ENCODE data around the gene OLIG2.

The OLIG2 gene

GRCh38 chr21:33018707-33019465 is 6.8 kb upstream of the OLIG2 start:
- no peak for DNase-seq (ENCODE audit: low read depth, low spot score)
- no peak overlapping the region for H3K4me3 ChIP-seq (ENCODE audit: low read length)

- no peak for DNase-seq (ENCODE audit: low read depth, low spot score)
- H3K4me3 ChIP-seq (ENCODE audit: low read length): no peak overlapping the region
Measured at GRCh38 chr21:33019516-33019884, 6.2 kb upstream of the OLIG2 start.

- DNase-seq (ENCODE audit: low read depth, low spot score): no peak
- H3K4me3 ChIP-seq (ENCODE audit: low read length): no peak overlapping the region
Measured at GRCh38 chr21:33019885-33020557, 5.7 kb upstream of the OLIG2 start.

- H3K4me3 ChIP-seq (ENCODE audit: low read length): no peak overlapping the region
Measured at GRCh38 chr21:33020558-33021100, 5.1 kb upstream of the OLIG2 start.

GRCh38 chr21:33021150-33021549 is 4.6 kb upstream of the OLIG2 start:
- DNase-seq (ENCODE audit: low read depth, low spot score): no peak
- H3K4me3 ChIP-seq (ENCODE audit: low read length): no peak overlapping the region

More at GRCh38 chr21:33020558-33021100, 5.1 kb upstream of the OLIG2 start:
- no peak for DNase-seq (ENCODE audit: low read depth, low spot score)

- no peak for DNase-seq (ENCODE audit: low read depth, low spot score)
- H3K4me3 ChIP-seq (ENCODE audit: low read length): no peak overlapping the region
Measured at GRCh38 chr21:33021667-33022066, 4.1 kb upstream of the OLIG2 start.

- H3K4me3 ChIP-seq (ENCODE audit: low read length): no peak overlapping the region
- no peak for DNase-seq (ENCODE audit: low read depth, low spot score)
Measured at GRCh38 chr21:33022489-33022827, 3.3 kb upstream of the OLIG2 start.

- H3K4me3 ChIP-seq (ENCODE audit: low read length): no peak overlapping the region
- no peak for DNase-seq (ENCODE audit: low read depth, low spot score)
Measured at GRCh38 chr21:33022828-33023573, 2.7 kb upstream of the OLIG2 start.

GRCh38 chr21:33023574-33024200 is 2.0 kb upstream of the OLIG2 start:
- H3K4me3 ChIP-seq (ENCODE audit: low read length): no peak overlapping the region
- DNase-seq (ENCODE audit: low read depth, low spot score): no peak

- DNase-seq (ENCODE audit: low read depth, low spot score): no peak
- no peak overlapping the region for H3K4me3 ChIP-seq (ENCODE audit: low read length)
Measured at GRCh38 chr21:33024201-33025103, 1.3 kb upstream of the OLIG2 start.

GRCh38 chr21:33025106-33025488 is 638 bp upstream of the OLIG2 start:
- DNase-seq (ENCODE audit: low read depth, low spot score): no peak
- no peak overlapping the region for H3K4me3 ChIP-seq (ENCODE audit: low read length)

GRCh38 chr21:33026443-33026858 is 716 bp downstream of the OLIG2 start:
- DNase-seq (ENCODE audit: low read depth, low spot score): no peak
- no peak overlapping the region for H3K4me3 ChIP-seq (ENCODE audit: low read length)

- DNase-seq (ENCODE audit: low read depth, low spot score): no peak
- no peak overlapping the region for H3K4me3 ChIP-seq (ENCODE audit: low read length)
Measured at GRCh38 chr21:33026878-33027400, 1.2 kb downstream of the OLIG2 start.

- DNase-seq (ENCODE audit: low read depth, low spot score): no peak
- H3K4me3 ChIP-seq (ENCODE audit: low read length): no peak overlapping the region
Measured at GRCh38 chr21:33027401-33028286, 1.9 kb downstream of the OLIG2 start.

- DNase-seq (ENCODE audit: low read depth, low spot score): no peak
- no peak overlapping the region for H3K4me3 ChIP-seq (ENCODE audit: low read length)
Measured at GRCh38 chr21:33028287-33028670, 2.5 kb downstream of the OLIG2 start.

GRCh38 chr21:33028773-33029384 is 3.1 kb downstream of the OLIG2 start:
- H3K4me3 ChIP-seq (ENCODE audit: low read length): no peak overlapping the region
- no peak for DNase-seq (ENCODE audit: low read depth, low spot score)

- DNase-seq (ENCODE audit: low read depth, low spot score): no peak
- no peak overlapping the region for H3K4me3 ChIP-seq (ENCODE audit: low read length)
Measured at GRCh38 chr21:33029385-33029921, 3.7 kb downstream of the OLIG2 start.
